H1 (cell line): ENCODE data around the gene CEACAM21. TPM values are rescaled to one million over a fixed set of nuclear protein-coding genes. Genes with fewer than 3 reads are reported as not detected.
A peak's percentile ranks its signal among the peaks of the same experiment; 100 is the strongest.

Experiments used
- CTCF ChIA-PET: fragments of 300-600 bp; sonication (Branson Sonifier 250); formaldehyde crosslinking; loops from one replicate; lab custom pipeline; 2021; ENCODE audit not compliant: partially characterized antibody; lab: Charles Lee
- POLR2A ChIA-PET: fragments of 300-600 bp; sonication (Branson Sonifier 250); formaldehyde crosslinking; loops from one replicate; lab custom pipeline; 2021; ENCODE audit warnings: inconsistent platforms; ENCODE audit not compliant: partially characterized antibody; lab: Charles Lee
- DNase-seq, 2 experiments: peaks; one replicate each; pipeline versions ENCODE4 v3.0.0 to v3.0.0-alpha.2; 2010 to 2022; ENCODE audit warnings: low spot score in 2 of 2, low read depth in 1 of 2, mixed read lengths in 1 of 2
- FAIRE-seq: peaks from 2 replicates; lab custom pipeline; 2011; peaks lifted over from hg19 to GRCh38; lab: Jason Lieb, UNC
- H2AFZ ChIP-seq: 2 replicates; pipeline ENCODE4 v1.8.1; 2012; ENCODE audit warnings: low read length, inconsistent platforms
- H2AK5ac ChIP-seq: 2 replicates; pipeline ENCODE4 v1.6.1; 2013; ENCODE audit warnings: low read depth, low read length
- H2BK120ac ChIP-seq: replicated peaks from 2 replicates; pipeline ENCODE3; 2013; ENCODE audit warnings: low read depth, low read length, inconsistent platforms
- H2BK12ac ChIP-seq: 2 replicates; pipeline ENCODE4 v1.6.1; 2013; ENCODE audit warnings: low read depth, low read length
- H2BK15ac ChIP-seq: 2 replicates; pipeline ENCODE4 v1.6.1; 2013; ENCODE audit warnings: low read length
- H2BK20ac ChIP-seq: 2 replicates; pipeline ENCODE4 v1.6.1; 2013; ENCODE audit warnings: low read length
- H2BK5ac ChIP-seq: 2 replicates; pipeline ENCODE4 v1.6.1; 2013; ENCODE audit warnings: low read depth, low read length
- H3K14ac ChIP-seq: 2 replicates; pipeline ENCODE4 v1.6.1; 2013; ENCODE audit warnings: inconsistent platforms; ENCODE audit not compliant: insufficient read length
- H3K18ac ChIP-seq: 2 replicates; pipeline ENCODE4 v1.6.1; 2013; ENCODE audit warnings: low read length; ENCODE audit errors: extremely low read depth
- H3K23ac ChIP-seq: 2 replicates; pipeline ENCODE4 v1.6.1; 2013; ENCODE audit warnings: inconsistent platforms; ENCODE audit not compliant: insufficient read length
- H3K23me2 ChIP-seq: 2 replicates; pipeline ENCODE4 v1.6.1; 2013; ENCODE audit warnings: low read depth, low read length
- H3K27ac ChIP-seq: 2 replicates; pipeline ENCODE4 v1.6.1; 2011; ENCODE audit warnings: low read depth, low read length, inconsistent platforms
- H3K27me3 ChIP-seq, 4 experiments: replicated peaks in 1 of 4; 1 replicate in 1 of 4; 2 replicates in 3 of 4; pipeline versions ENCODE4 v1.6.1 to v1.8.1; 2011 to 2013; ENCODE audit warnings: low read length in 3 of 4, mild to moderate bottlenecking in 3 of 4, inconsistent platforms in 2 of 4, mixed read lengths in 2 of 4, moderate library complexity in 1 of 4; ENCODE audit not compliant: control insufficient read depth in 3 of 4, insufficient read depth in 3 of 4; ENCODE audit errors: extremely low read depth in 1 of 4
- H3K36me3 ChIP-seq, 4 experiments: 2 replicates each; pipeline versions ENCODE4 v1.6.1 to v1.8.1; 2011 to 2013; ENCODE audit warnings: mild to moderate bottlenecking in 4 of 4, low read length in 3 of 4, moderate library complexity in 2 of 4, control low read depth in 1 of 4, inconsistent platforms in 1 of 4; ENCODE audit not compliant: insufficient read depth in 4 of 4, control insufficient read depth in 2 of 4
- H3K4ac ChIP-seq: replicated peaks from 2 replicates; pipeline ENCODE3; 2013; ENCODE audit warnings: low read length, low read depth, mixed read lengths, inconsistent platforms; ENCODE audit not compliant: insufficient read length
- H3K4me1 ChIP-seq, 4 experiments: replicated peaks in 1 of 4; 1 replicate in 1 of 4; 2 replicates in 3 of 4; pipeline versions ENCODE4 v1.6.1 to v1.8.1; 2011 to 2013; ENCODE audit warnings: low read length in 3 of 4, inconsistent platforms in 2 of 4, mixed read lengths in 1 of 4; ENCODE audit not compliant: insufficient read depth in 4 of 4, control insufficient read depth in 3 of 4
- H3K4me2 ChIP-seq, 2 experiments: 2 replicates each; pipeline versions ENCODE4 v1.6.1 to v1.8.1; 2011 to 2013; ENCODE audit warnings: low read depth in 2 of 2, low read length in 2 of 2, control low read depth in 1 of 2, inconsistent platforms in 1 of 2, mild to moderate bottlenecking in 1 of 2; ENCODE audit not compliant: insufficient read depth in 1 of 2
- H3K4me3 ChIP-seq, 4 experiments: fragments of 200-600, 300-600 bp in 1 of 4; sonication (generic), shearing (Covaris generic), sonication (Bioruptor Twin) in 1 of 4; 2 replicates each; pipeline versions ENCODE4 v1.5.1 to v1.8.1; 2011 to 2016; ENCODE audit warnings: low read length in 4 of 4, low read depth in 3 of 4, control low read depth in 2 of 4, inconsistent platforms in 2 of 4, mild to moderate bottlenecking in 2 of 4, mixed read lengths in 1 of 4, moderate library complexity in 1 of 4; ENCODE audit not compliant: insufficient read depth in 2 of 4; ENCODE audit errors: extremely low read depth in 1 of 4
- H3K56ac ChIP-seq: replicated peaks from 2 replicates; pipeline ENCODE3; 2013; ENCODE audit warnings: low read depth, mild to moderate bottlenecking, mixed read lengths, low read length, inconsistent platforms; ENCODE audit not compliant: insufficient read length
- H3K79me1 ChIP-seq: 2 replicates; pipeline ENCODE4 v1.6.1; 2013; ENCODE audit warnings: low read depth, low read length, control low read depth
- H3K79me2 ChIP-seq, 2 experiments: 2 replicates each; pipeline versions ENCODE4 v1.6.1 to v1.8.1; 2012 to 2013; ENCODE audit warnings: low read length in 2 of 2, mild to moderate bottlenecking in 2 of 2, inconsistent platforms in 1 of 2; ENCODE audit not compliant: insufficient read depth in 2 of 2, control insufficient read depth in 1 of 2
- H3K9ac ChIP-seq, 4 experiments: replicated peaks in 1 of 4; 1 replicate in 1 of 4; 2 replicates in 3 of 4; pipeline versions ENCODE4 v1.6.1 to v1.8.1; 2011 to 2013; ENCODE audit warnings: low read depth in 3 of 4, low read length in 3 of 4, control low read depth in 2 of 4, mild to moderate bottlenecking in 2 of 4, moderate library complexity in 2 of 4, inconsistent platforms in 1 of 4; ENCODE audit errors: extremely low read depth in 1 of 4
- H3K9me3 ChIP-seq, 2 experiments: 2 replicates each; pipeline versions ENCODE4 v1.6.1 to v1.8.1; 2012 to 2013; ENCODE audit warnings: mild to moderate bottlenecking in 2 of 2, moderate library complexity in 2 of 2, control low read depth in 1 of 2, inconsistent platforms in 1 of 2, low read depth in 1 of 2, low read length in 1 of 2, mixed read lengths in 1 of 2; ENCODE audit not compliant: insufficient read depth in 2 of 2
- H4K20me1 ChIP-seq, 2 experiments: replicated peaks in 1 of 2; 2 replicates each; pipeline versions ENCODE3 to v1.8.1; 2011 to 2013; ENCODE audit warnings: inconsistent platforms in 2 of 2, low read length in 2 of 2, mild to moderate bottlenecking in 1 of 2; ENCODE audit not compliant: insufficient read depth in 2 of 2, control insufficient read depth in 1 of 2
- H4K5ac ChIP-seq: 2 replicates; pipeline ENCODE4 v1.6.1; 2013; ENCODE audit warnings: low read length, low read depth, mixed read lengths, inconsistent platforms; ENCODE audit not compliant: insufficient read length
- H4K8ac ChIP-seq: 2 replicates; pipeline ENCODE4 v1.8.0; 2013; ENCODE audit warnings: mild to moderate bottlenecking, moderate library complexity, low read length, inconsistent platforms; ENCODE audit not compliant: insufficient read depth; ENCODE audit errors: extremely low read depth
- H4K91ac ChIP-seq: replicated peaks from 2 replicates; pipeline ENCODE3; 2013; ENCODE audit warnings: low read length, mixed read lengths, inconsistent platforms; ENCODE audit not compliant: insufficient read length
- NANOG ChIP-seq: IDR thresholded peaks from 2 replicates; pipeline ENCODE4 v1.6.1; 2011; ENCODE audit warnings: low read length, low read depth, mild to moderate bottlenecking, inconsistent platforms; ENCODE audit not compliant: insufficient read depth, poor library complexity, severe bottlenecking
- POU5F1 ChIP-seq: IDR thresholded peaks from 2 replicates; pipeline ENCODE4 v1.6.1; 2011; ENCODE audit warnings: low read depth, mild to moderate bottlenecking, low read length, moderate library complexity
- RAD21 ChIP-seq, 2 experiments: IDR thresholded peaks in 1 of 2; conservative IDR thresholded peaks in 1 of 2; 2 replicates each; pipeline ENCODE4 v1.6.1; 2011; ENCODE audit warnings: low read depth in 2 of 2, low read length in 2 of 2, improper control_type of control experiment in 1 of 2, inconsistent platforms in 1 of 2, mild to moderate bottlenecking in 1 of 2, moderate library complexity in 1 of 2
- TBP ChIP-seq: IDR thresholded peaks from 2 replicates; pipeline ENCODE4 v1.6.1; 2011; ENCODE audit warnings: low read depth, low read length, improper control_type of control experiment
- whole genome bisulfite sequencing, 2 experiments: shearing (Covaris generic) in 1 of 2; methylation state at CpG; one replicate each; pipeline versions ENCODE4 v1.1.6 to v1.1.7; 2013 to 2015; ENCODE audit warnings: low lambda C conversion rate in 2 of 2, mixed read lengths in 2 of 2, inconsistent platforms in 1 of 2, low coverage in 1 of 2, missing lambda C conversion rate in 1 of 2; ENCODE audit not compliant: insufficient replicate concordance in 2 of 2, insufficient coverage in 1 of 2, insufficient read length in 1 of 2; ENCODE audit errors: extremely low coverage in 1 of 2, missing lambda C conversion rate in 1 of 2; 5-methylcytosine and 5-hydroxymethylcytosine counted together
- polyA plus RNA-seq, 7 experiments: library from polyadenylated mRNA; depleted of rRNA in 3 of 7; stranded (reverse) in 5 of 7; unstranded in 2 of 7; fragments of >200 nt in 5 of 7; fragments of 200-250 nt in 2 of 7; gene quantifications; 1 replicate in 5 of 7; 2 replicates in 1 of 7; 4 replicates in 1 of 7; pipeline versions ENCODE4 v1.2.1 to v1.2.3, GENCODE V29; 2011 to 2013; ENCODE audit warnings: missing spikeins in 2 of 7, mixed read lengths in 2 of 7
- total RNA-seq: library from RNA; stranded (reverse); fragmentation: NEBNext Ultra II Directional; extraction: Animal tissue kit (Norgen Biotek cat#: 25700); gene quantifications from 2 replicates; pipeline ENCODE4 v1.2.1, GENCODE V29; 2021
- TF ChIP-seq, protein P1 (sequence below): IDR thresholded peaks from 2 replicates; pipeline ENCODE4 v1.6.1; 2011; ENCODE audit warnings: low read length, improper control_type of control experiment
- TF ChIP-seq, protein P2 (sequence below), 3 experiments: IDR thresholded peaks; 1 replicate in 2 of 3; 2 replicates in 1 of 3; pipeline versions ENCODE4 v1.5.1 to v1.6.1; 2011; ENCODE audit warnings: low read length in 3 of 3, mild to moderate bottlenecking in 3 of 3, inconsistent platforms in 2 of 3, low read depth in 1 of 3, moderate library complexity in 1 of 3; ENCODE audit not compliant: insufficient read depth in 1 of 3; ENCODE audit errors: control extremely low read depth in 1 of 3

CEACAM21 gene
- total and polyA plus RNA-seq, 2 of the 8 experiments (the other 6 are each of a cell fraction or from before 2014, with no cell fraction given) = not detected

DNA sequence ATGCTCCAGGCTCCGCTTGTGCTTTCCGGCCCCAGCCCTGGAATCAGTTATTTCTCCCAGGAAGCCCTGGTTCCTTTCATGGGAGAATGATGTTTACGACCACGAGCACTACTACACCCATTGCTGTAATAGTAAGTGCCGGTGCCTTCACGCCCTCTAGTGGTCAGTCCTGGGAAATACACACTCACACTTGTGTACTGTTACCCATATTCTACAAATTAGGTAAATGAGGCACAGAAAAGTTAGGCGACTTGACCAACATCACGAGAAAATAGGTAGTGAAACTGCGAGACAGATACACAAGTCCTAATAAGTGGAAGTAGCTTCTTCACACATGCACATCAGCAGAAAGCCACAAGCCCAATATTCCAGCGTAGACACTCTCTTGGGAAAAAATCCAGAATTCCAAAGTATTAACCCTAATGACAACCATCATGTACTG is 21.7 kb downstream of the CEACAM21 start:
- Histone ChIP-seq H2BK20ac (no peak overlapping the region), H2BK12ac (no peak overlapping the region), H3K4me2 (no peak overlapping the region), H3K14ac (no peak overlapping the region), H2AK5ac (no peak overlapping the region), H3K23ac (no peak overlapping the region)
- DNase-seq = peak in 1 of 2 experiments; percentile 76
- CTCF ChIA-PET = interaction anchor here (0.7 to 2.2 kb wide), 13 partner anchors 9 to 204 kb away, joined by 3 to 7 read pairs (median 4); no protein-coding TSS in a partner anchor
- peak; percentile 43 to 60 for TF ChIP-seq RAD21 (IDR thresholded peaks at IDR 0.05 in 1 of 2, conservative IDR thresholded peaks at IDR 0.05 in 1 of 2; ENCODE audit: low read depth in 2 of 2, low read length in 2 of 2)
- no peak for TF ChIP-seq NANOG
- no peak for TF ChIP-seq TBP
- TF ChIP-seq, protein P1, sequence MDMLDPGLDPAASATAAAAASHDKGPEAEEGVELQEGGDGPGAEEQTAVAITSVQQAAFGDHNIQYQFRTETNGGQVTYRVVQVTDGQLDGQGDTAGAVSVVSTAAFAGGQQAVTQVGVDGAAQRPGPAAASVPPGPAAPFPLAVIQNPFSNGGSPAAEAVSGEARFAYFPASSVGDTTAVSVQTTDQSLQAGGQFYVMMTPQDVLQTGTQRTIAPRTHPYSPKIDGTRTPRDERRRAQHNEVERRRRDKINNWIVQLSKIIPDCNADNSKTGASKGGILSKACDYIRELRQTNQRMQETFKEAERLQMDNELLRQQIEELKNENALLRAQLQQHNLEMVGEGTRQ = no peak
- TF ChIP-seq POU5F1 = no peak
- TF ChIP-seq, protein P2, sequence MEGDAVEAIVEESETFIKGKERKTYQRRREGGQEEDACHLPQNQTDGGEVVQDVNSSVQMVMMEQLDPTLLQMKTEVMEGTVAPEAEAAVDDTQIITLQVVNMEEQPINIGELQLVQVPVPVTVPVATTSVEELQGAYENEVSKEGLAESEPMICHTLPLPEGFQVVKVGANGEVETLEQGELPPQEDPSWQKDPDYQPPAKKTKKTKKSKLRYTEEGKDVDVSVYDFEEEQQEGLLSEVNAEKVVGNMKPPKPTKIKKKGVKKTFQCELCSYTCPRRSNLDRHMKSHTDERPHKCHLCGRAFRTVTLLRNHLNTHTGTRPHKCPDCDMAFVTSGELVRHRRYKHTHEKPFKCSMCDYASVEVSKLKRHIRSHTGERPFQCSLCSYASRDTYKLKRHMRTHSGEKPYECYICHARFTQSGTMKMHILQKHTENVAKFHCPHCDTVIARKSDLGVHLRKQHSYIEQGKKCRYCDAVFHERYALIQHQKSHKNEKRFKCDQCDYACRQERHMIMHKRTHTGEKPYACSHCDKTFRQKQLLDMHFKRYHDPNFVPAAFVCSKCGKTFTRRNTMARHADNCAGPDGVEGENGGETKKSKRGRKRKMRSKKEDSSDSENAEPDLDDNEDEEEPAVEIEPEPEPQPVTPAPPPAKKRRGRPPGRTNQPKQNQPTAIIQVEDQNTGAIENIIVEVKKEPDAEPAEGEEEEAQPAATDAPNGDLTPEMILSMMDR (IDR thresholded peaks at IDR 0.05; ENCODE audit: control extremely low read depth in 1 of 3, insufficient read depth in 1 of 3, low read depth in 1 of 3, low read length in 3 of 3) = peak; percentile 52 to 92 (median 72)
- TF ChIP-seq, all 59 proteins: peak for 2
- 35% methylated on average over 10 of the region's 10 CpGs; no CpG with 5 or more reads in 1 of the 2 experiments for WGBS, 2 experiments
- FAIRE-seq = peak; percentile 77
- H3K56ac ChIP-seq = no peak overlapping the region
- H3K27ac ChIP-seq = no peak overlapping the region
- H3K9me3 ChIP-seq = peaks cover 20 to 33% of the 10 kb centered on the region in 2 experiments
- POLR2A ChIA-PET = no interaction called here
- no peaks in the 10 kb centered on the region for H3K27me3 ChIP-seq
- H3K79me2 ChIP-seq = no peaks in the 10 kb centered on the region
- H3K36me3 ChIP-seq = no peaks in the 10 kb centered on the region
- H3K4me3 ChIP-seq = no peak overlapping the region
- H3K23me2 ChIP-seq = no peaks in the 10 kb centered on the region
- H2AFZ ChIP-seq = no peak overlapping the region
- H4K20me1 ChIP-seq = peaks cover 0 to 1% of the 10 kb centered on the region in 2 experiments
- no peaks in the 10 kb centered on the region for H3K4me1 ChIP-seq
- H3K9ac ChIP-seq = no peak overlapping the region
- no peak overlapping the region for H3K18ac ChIP-seq
- no peaks in the 10 kb centered on the region for H3K79me1 ChIP-seq
- H4K91ac ChIP-seq = no peak overlapping the region
- H4K8ac ChIP-seq = no peak overlapping the region
- H2BK15ac ChIP-seq = no peak overlapping the region
- no peak overlapping the region for H2BK5ac ChIP-seq
- H4K5ac ChIP-seq = no peak overlapping the region
- H2BK120ac ChIP-seq = no peak overlapping the region
- H3K4ac ChIP-seq = no peak overlapping the region
